Astrocyte of the cerebellum (primary cell): ENCODE results near the gene HIPK2.

Experiments
- DNase-seq: peaks from one replicate; pipeline ENCODE4 v3.0.0-alpha.2; 2011; ENCODE audit warnings: low read depth
- H3K4me3 ChIP-seq: 2 replicates; pipeline ENCODE4 v1.5.1; 2011; ENCODE audit warnings: mild to moderate bottlenecking, low read depth, low read length, moderate library complexity
- in situ Hi-C: cut with HindIII; loops from 2 replicates; pipeline ENCODE4 v1.10.0; 2017; ENCODE audit warnings: low sequenced_read_pairs
- TF ChIP-seq, protein P1 (sequence below): IDR thresholded peaks from 2 replicates; pipeline ENCODE4 v1.5.1; 2012; ENCODE audit warnings: low read length, low read depth, moderate library complexity, mild to moderate bottlenecking; ENCODE audit errors: missing control alignments

Gene HIPK2

DNA sequence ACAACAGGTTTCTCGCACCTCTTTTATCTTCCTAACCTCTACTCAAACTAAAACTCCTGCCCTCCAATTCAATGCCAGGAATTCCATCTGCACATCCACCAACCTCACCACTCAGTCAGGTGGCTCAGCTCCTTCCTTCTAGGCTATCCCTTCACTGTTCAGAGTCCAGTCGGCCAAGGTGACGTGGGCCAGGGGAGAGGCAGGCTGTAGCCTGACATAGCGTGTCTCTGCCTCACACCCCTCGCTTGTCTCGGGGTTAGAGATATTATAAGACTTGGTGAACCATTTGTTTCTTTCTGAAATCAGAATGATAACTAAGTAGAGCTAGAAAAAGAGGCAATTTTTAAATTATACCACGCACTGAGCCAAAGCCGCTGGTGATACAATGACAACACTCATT, 31.1 kb downstream of the HIPK2 start:
- H3K4me3 ChIP-seq = no peak overlapping the region
- in situ Hi-C loops = no loop called here
- TF ChIP-seq, protein P1, sequence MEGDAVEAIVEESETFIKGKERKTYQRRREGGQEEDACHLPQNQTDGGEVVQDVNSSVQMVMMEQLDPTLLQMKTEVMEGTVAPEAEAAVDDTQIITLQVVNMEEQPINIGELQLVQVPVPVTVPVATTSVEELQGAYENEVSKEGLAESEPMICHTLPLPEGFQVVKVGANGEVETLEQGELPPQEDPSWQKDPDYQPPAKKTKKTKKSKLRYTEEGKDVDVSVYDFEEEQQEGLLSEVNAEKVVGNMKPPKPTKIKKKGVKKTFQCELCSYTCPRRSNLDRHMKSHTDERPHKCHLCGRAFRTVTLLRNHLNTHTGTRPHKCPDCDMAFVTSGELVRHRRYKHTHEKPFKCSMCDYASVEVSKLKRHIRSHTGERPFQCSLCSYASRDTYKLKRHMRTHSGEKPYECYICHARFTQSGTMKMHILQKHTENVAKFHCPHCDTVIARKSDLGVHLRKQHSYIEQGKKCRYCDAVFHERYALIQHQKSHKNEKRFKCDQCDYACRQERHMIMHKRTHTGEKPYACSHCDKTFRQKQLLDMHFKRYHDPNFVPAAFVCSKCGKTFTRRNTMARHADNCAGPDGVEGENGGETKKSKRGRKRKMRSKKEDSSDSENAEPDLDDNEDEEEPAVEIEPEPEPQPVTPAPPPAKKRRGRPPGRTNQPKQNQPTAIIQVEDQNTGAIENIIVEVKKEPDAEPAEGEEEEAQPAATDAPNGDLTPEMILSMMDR = no peak
- DNase-seq = no peak

DNA sequence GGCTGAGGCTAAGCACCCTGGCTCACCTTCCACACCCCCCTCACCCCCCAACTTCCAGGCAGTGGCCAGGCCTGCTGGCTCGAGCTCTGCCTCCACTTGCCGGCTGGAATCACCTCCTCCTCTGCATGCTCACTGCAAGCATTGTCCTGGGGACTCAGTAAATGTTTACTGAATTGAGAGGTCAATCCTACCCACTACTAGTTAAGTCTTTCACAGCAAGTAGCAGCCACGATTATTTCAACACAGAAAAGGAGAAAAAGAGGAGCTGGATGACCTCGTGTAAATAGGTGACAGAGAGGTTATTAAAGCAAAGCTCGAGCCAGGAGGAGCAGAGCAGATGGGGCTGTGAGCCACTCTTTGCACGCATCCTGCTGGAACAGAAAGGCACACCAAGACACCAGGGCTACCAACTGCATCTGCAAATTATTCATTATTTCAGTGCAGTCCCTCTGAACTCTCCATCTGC, 32.1 kb downstream of the HIPK2 start:
- TF ChIP-seq, protein P1 = no peak
- no peak for DNase-seq
- H3K4me3 ChIP-seq = no peak overlapping the region
- in situ Hi-C loops = no loop called here

DNA sequence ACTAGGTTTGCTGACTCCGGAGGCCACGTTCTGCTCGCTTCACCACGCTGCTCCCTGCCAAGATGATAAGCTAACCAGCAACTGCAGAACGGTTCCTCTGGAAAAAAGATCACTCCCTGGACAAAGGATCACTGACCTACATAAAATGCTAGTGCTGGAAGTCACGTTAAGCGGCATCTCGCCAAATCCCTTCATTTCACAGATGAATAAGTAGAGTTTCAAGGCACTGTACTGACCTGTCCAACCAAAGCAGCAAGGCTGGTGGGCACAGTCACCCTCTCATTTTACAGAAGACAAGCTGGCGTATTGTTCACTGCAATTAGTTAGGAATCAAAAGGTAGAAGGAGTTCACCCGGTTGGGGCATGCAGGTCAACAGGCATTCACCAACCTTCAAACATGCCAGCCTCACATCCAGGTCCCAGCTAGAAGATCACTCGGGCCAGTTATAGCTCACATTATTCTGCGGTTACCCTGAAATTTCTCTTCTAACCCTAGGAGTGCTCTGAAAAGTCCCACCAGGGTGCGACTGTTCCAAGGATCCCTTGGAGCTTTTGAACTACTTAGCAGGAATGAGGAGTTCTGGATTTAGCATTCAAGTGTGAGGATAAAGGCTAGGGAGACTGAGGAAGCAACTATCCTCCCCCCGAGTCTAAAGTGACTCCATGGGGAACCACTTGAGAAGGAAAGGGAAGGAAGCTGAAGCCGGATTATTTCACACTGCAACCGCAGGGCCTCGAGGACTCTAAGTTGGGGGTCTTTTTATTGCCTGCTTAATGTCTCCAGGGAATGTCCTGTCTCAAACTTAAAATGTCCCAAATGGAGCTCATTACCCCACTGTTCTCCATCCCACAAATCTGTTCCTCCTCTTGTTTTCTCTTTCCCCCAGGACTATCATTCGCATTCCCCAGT, 32.8 kb downstream of the HIPK2 start:
- DNase-seq = no peak

DNA sequence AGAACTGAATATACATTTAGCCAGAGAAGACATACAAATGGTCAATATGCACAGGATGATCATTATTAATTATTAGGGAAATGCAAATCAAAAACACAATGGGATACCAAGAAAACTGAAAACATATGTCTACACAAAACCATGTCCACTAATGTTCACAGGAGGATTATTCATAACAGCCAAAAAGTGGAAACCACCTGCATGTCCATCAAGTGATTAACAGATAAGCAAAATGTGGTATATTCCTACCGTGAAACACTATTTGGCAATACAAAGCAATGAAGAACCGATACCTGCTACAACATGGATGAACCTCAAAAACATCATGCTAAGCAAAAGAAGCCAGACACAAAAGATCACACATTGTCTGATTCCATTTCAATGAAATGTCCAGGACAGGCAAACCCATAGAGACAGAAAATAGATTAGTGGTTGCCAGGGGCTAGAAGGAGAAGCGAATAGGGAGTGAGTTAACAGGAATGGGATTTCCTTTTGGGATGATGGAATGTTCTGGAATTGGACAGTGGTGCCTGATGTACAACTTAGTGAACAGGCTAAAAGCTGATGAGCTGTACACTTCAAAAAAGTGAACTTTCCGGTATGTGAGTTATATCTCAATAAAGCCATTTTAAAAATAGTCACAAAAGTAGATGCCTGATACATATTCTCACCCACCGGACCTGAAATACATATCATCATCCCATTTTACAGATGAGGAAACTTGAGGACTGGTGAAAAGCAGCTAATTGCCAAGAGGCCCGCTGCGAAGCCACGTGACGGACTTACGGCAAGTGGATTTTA, 33.6 kb downstream of the HIPK2 start:
- no peak overlapping the region for H3K4me3 ChIP-seq
- TF ChIP-seq, protein P1 = no peak
- in situ Hi-C loops = no loop called here
- no peak for DNase-seq

More for the DNA sequence above, 32.8 kb downstream of the HIPK2 start:
- in situ Hi-C loops = no loop called here
- TF ChIP-seq, protein P1 = no peak
- H3K4me3 ChIP-seq = no peak overlapping the region

DNA sequence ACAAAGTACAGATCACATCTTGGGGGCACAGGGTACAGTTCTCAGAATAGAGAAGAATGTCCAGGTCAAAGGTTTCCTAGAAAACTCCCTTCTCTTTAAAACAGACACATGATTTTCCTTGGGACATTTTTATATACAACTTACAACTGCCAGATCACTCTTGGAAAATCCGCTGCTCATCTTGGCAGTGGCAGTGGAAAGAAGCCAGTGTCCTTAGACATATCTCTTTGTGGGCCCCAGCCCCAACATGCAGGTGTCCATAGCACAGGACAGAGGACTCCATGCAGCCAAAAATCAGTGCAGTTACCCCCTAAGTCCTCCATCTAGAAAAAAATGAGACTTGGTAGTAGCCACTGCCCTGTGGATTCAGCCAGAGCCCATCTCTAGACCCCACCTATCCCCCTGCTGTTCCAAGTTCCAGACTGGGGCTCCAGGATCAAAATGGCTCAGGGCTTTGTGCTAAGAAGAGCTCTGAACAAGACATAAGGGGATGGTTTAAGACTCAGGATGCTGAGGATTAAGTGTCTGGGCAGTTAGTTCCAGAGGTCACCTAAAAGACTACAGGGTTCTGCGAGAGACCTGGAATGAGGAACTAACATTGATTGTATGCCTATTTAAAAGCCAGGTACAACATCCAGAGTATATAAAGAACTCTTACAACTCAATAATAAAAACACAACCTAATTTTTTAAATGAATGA, 34.4 kb downstream of the HIPK2 start:
- in situ Hi-C loops = no loop called here
- no peak for DNase-seq
- TF ChIP-seq, protein P1 = no peak
- no peak overlapping the region for H3K4me3 ChIP-seq

DNA sequence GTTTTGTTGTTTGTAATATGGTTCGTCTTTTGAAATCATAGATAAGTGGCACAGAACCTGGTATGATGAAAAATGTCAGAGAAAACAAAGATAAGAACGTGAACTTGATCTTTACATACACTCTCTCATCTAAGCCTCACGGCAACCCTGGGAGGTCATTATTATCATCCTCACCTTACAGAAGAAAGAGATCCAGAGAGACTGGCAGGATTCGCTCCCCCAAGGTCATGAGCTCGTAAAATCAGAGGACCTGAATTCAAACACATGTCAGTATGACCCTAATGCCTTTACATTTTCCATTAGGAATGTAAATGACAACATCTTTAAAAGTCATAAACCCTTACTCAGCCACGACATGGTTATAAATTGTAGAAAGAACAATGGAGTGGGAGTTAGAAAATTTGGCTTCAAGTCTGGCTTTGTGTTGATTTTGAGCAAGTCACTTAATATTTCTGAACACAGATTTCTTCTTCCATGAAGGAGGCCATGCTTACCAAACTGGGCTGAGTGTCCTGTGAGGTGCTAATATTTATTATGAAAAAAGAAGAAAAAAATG, 35.9 kb downstream of the HIPK2 start:
- TF ChIP-seq, protein P1 = no peak
- H3K4me3 ChIP-seq = no peak overlapping the region
- in situ Hi-C loops = no loop called here
- DNase-seq = no peak
